Measurements from ENCODE around the gene CALHM1.

CALHM1 gene

GRCh38 chr10:103440416-103440815 is 18.3 kb downstream of the CALHM1 start:
- DNase-seq: no peak
- H3K4me1 ChIP-seq (ENCODE audit: insufficient read depth, low read length): no peaks in the 10 kb centered on the region
- peaks cover 95% of the 10 kb centered on the region for H3K36me3 ChIP-seq (ENCODE audit: insufficient read depth, low read length)
- no peak overlapping the region for H3K9ac ChIP-seq (ENCODE audit: low read depth, low read length)
- peaks cover 12% of the 10 kb centered on the region; the same call in 1 of the 2 replicates for H4K20me1 ChIP-seq (ENCODE audit: insufficient read depth, low read length)
- no peaks in the 10 kb centered on the region for H3K9me3 ChIP-seq (ENCODE audit: insufficient read depth, low read length, severe bottlenecking)
- 0 out of 3 replicates have a peak, but pooled peaks have one; percentile 22 for ATAC-seq (ENCODE audit: insufficient read depth, low read depth)
- H3K27ac ChIP-seq (ENCODE audit: low read length): no peak overlapping the region
- H3K79me2 ChIP-seq (ENCODE audit: insufficient read depth, low read length): no peaks in the 10 kb centered on the region
- no peak overlapping the region for H2AFZ ChIP-seq (ENCODE audit: low read depth, low read length)
- no peaks in the 10 kb centered on the region for H3K27me3 ChIP-seq (ENCODE audit: insufficient read depth, low read length, poor library complexity)
- H3K4me2 ChIP-seq (ENCODE audit: insufficient read depth, low read length): no peak overlapping the region
- no peak for TF ChIP-seq EZH2 (IDR thresholded peaks at IDR 0.05; ENCODE audit: borderline replicate concordance, low read depth, low read length, severe bottlenecking)
- no peak for TF ChIP-seq CTCF (IDR thresholded peaks at IDR 0.05; ENCODE audit: borderline replicate concordance, extremely low read depth, low read length, poor library complexity, severe bottlenecking)
- no peak overlapping the region for H3K4me3 ChIP-seq (ENCODE audit: low read depth in 1 of 2, low read length in 2 of 2)

GRCh38 chr10:103439776-103440175 is 18.9 kb downstream of the CALHM1 start:
- H3K27me3 ChIP-seq (ENCODE audit: insufficient read depth, low read length, poor library complexity): no peaks in the 10 kb centered on the region
- peaks cover 94% of the 10 kb centered on the region for H3K36me3 ChIP-seq (ENCODE audit: insufficient read depth, low read length)
- no peak overlapping the region for H3K27ac ChIP-seq (ENCODE audit: low read length)

GRCh38 chr10:103433858-103434257 is 24.8 kb downstream of the CALHM1 start:
- ATAC-seq (ENCODE audit: insufficient read depth, low read depth) (no peak), DNase-seq (no peak)
- no peak overlapping the region for H2AFZ ChIP-seq (ENCODE audit: low read depth, low read length)
- no peak for TF ChIP-seq CTCF (IDR thresholded peaks at IDR 0.05; ENCODE audit: borderline replicate concordance, extremely low read depth, low read length, poor library complexity, severe bottlenecking)
- no peak for TF ChIP-seq EZH2 (IDR thresholded peaks at IDR 0.05; ENCODE audit: borderline replicate concordance, low read depth, low read length, severe bottlenecking)
- peaks cover 8% of the 10 kb centered on the region; the same call in 1 of the 2 replicates for H4K20me1 ChIP-seq (ENCODE audit: insufficient read depth, low read length)
- H3K27ac ChIP-seq (ENCODE audit: low read length): no peak overlapping the region
- H3K4me2 ChIP-seq (ENCODE audit: insufficient read depth, low read length): no peak overlapping the region
- H3K9me3 ChIP-seq (ENCODE audit: insufficient read depth, low read length, severe bottlenecking): no peaks in the 10 kb centered on the region
- no peak overlapping the region for H3K4me3 ChIP-seq (ENCODE audit: low read depth in 1 of 2, low read length in 2 of 2)
- H3K79me2 ChIP-seq (ENCODE audit: insufficient read depth, low read length): 0 out of 2 replicates have a peak, but pooled peaks cover 1% of the 10 kb centered on the region
- peaks cover 17% of the 10 kb centered on the region for H3K4me1 ChIP-seq (ENCODE audit: insufficient read depth, low read length)
- peaks cover 87% of the 10 kb centered on the region for H3K36me3 ChIP-seq (ENCODE audit: insufficient read depth, low read length)
- no peaks in the 10 kb centered on the region for H3K27me3 ChIP-seq (ENCODE audit: insufficient read depth, low read length, poor library complexity)
- no peak overlapping the region for H3K9ac ChIP-seq (ENCODE audit: low read depth, low read length)

More at GRCh38 chr10:103439776-103440175, 18.9 kb downstream of the CALHM1 start:
- Histone ChIP-seq H3K9me3 (ENCODE audit: insufficient read depth, low read length, severe bottlenecking) (no peaks in the 10 kb centered on the region), H3K4me3 (ENCODE audit: low read depth in 1 of 2, low read length in 2 of 2) (no peak overlapping the region), H2AFZ (ENCODE audit: low read depth, low read length) (no peak overlapping the region), H3K4me2 (ENCODE audit: insufficient read depth, low read length) (no peak overlapping the region), H4K20me1 (ENCODE audit: insufficient read depth, low read length) (peaks cover 10% of the 10 kb centered on the region; the same call in 1 of the 2 replicates), H3K9ac (ENCODE audit: low read depth, low read length) (no peak overlapping the region), H3K4me1 (ENCODE audit: insufficient read depth, low read length) (no peaks in the 10 kb centered on the region), H3K79me2 (ENCODE audit: insufficient read depth, low read length) (0 out of 2 replicates have a peak, but pooled peaks cover 1% of the 10 kb centered on the region)
- TF ChIP-seq CTCF (IDR thresholded peaks at IDR 0.05; ENCODE audit: borderline replicate concordance, extremely low read depth, low read length, poor library complexity, severe bottlenecking): no peak
- no peak for TF ChIP-seq EZH2 (IDR thresholded peaks at IDR 0.05; ENCODE audit: borderline replicate concordance, low read depth, low read length, severe bottlenecking)
- ATAC-seq (ENCODE audit: insufficient read depth, low read depth) (no peak), DNase-seq (no peak)

All from DND-41 (cell line).